ENCODE measurements around the gene TM4SF5.

The TM4SF5 gene, protein sequence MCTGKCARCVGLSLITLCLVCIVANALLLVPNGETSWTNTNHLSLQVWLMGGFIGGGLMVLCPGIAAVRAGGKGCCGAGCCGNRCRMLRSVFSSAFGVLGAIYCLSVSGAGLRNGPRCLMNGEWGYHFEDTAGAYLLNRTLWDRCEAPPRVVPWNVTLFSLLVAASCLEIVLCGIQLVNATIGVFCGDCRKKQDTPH

DNA sequence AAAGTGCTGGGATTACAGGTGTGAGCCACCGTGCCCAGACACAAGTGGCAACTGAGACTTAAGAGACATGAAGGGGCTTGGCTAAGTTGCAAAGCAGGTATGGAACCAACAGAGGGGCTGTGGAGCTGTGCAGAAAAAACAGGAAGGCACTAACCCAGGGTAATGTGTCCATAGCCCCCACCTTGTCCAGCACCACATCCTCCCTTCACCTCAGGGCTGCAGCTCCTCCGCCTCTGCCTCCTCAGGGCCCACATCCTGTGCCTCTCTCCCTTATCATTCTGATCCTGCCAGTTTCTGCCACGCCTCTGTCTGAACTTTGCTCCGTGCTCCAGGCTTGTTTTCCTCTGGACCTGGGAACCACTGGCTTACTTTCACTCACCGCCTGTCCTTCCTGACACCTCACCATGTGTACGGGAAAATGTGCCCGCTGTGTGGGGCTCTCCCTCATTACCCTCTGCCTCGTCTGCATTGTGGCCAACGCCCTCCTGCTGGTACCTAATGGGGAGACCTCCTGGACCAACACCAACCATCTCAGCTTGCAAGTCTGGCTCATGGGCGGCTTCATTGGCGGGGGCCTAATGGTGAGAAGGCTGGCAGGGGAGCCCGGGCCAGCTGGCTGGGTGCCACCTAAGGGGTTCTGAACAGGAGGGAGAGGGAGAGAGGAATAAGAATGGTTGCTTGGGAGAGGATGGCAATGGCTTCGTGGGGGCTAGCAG, at the start of gene TM4SF5:
TSS of gene TM4SF5 (plus strand) at position 368 of the 716 bp plus-strand sequence. CDS start at position 405, 37 bp downstream.
- TF ChIP-seq, protein P1, sequence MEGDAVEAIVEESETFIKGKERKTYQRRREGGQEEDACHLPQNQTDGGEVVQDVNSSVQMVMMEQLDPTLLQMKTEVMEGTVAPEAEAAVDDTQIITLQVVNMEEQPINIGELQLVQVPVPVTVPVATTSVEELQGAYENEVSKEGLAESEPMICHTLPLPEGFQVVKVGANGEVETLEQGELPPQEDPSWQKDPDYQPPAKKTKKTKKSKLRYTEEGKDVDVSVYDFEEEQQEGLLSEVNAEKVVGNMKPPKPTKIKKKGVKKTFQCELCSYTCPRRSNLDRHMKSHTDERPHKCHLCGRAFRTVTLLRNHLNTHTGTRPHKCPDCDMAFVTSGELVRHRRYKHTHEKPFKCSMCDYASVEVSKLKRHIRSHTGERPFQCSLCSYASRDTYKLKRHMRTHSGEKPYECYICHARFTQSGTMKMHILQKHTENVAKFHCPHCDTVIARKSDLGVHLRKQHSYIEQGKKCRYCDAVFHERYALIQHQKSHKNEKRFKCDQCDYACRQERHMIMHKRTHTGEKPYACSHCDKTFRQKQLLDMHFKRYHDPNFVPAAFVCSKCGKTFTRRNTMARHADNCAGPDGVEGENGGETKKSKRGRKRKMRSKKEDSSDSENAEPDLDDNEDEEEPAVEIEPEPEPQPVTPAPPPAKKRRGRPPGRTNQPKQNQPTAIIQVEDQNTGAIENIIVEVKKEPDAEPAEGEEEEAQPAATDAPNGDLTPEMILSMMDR (IDR thresholded peaks at IDR 0.05; ENCODE audit: low read depth, low read length, missing control alignments), result no peak
- H3K4me3 ChIP-seq (replicated peaks; ENCODE audit: low read depth, low read length), result no peak within 1 kb of the TSS
- DNase-seq (ENCODE audit: extremely low read depth, low read depth), result no peak

DNA sequence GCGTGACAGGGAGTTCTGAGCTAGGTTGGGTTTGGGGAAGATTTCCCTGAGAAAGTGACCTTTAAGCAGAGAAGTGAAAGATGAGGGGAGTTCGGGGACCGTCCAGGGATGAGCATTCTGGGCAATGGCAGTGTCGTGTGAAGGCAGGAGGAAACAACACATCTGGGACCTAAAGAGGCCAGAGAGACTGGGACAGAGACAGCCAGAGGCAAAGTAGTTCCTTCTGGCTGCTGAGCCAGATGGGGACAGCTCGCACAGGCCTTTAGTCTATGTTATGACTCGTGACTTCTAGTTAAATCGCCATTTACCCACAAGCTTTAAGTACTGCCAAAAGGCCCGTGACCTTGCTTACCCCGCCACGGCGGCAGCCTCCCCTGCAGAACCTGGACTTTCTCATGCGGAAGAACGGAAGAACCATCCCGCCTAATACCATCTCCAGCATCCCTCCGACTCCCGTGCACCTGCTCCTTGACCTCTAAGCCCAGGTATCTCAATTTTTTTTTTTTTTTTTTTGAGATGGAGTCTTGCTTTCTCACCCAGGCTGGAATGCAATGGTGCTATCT, 48.9 kb upstream of the TM4SF5 start:
- TF ChIP-seq, protein P1 (IDR thresholded peaks at IDR 0.05; ENCODE audit: low read depth, low read length, missing control alignments), result no peak
- DNase-seq (ENCODE audit: extremely low read depth, low read depth), result no peak
- H3K4me3 ChIP-seq (replicated peaks; ENCODE audit: low read depth, low read length), result no peak overlapping the region

DNA sequence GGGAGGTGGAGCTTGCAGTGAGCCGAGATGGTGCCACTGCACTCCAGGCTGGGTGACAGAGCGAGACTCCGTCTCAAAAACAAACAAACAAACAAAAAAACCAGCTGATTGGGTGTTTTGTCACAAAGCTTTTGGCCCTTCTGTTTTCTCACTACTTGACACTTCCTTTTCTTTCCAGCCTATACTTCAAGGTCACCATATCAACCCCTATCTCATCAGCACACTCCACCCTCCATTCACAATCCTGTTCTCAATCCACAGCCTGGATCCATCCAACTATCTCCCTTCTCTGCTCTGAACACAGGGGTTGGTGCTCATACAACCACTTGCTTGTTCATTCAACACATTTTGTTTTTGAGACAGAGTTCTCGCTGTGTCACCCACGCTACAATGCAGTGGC, 47.0 kb upstream of the TM4SF5 start:
- TF ChIP-seq, protein P1 (IDR thresholded peaks at IDR 0.05; ENCODE audit: low read depth, low read length, missing control alignments), result no peak
- no peak for DNase-seq (ENCODE audit: extremely low read depth, low read depth)
- no peak overlapping the region for H3K4me3 ChIP-seq (replicated peaks; ENCODE audit: low read depth, low read length)

DNA sequence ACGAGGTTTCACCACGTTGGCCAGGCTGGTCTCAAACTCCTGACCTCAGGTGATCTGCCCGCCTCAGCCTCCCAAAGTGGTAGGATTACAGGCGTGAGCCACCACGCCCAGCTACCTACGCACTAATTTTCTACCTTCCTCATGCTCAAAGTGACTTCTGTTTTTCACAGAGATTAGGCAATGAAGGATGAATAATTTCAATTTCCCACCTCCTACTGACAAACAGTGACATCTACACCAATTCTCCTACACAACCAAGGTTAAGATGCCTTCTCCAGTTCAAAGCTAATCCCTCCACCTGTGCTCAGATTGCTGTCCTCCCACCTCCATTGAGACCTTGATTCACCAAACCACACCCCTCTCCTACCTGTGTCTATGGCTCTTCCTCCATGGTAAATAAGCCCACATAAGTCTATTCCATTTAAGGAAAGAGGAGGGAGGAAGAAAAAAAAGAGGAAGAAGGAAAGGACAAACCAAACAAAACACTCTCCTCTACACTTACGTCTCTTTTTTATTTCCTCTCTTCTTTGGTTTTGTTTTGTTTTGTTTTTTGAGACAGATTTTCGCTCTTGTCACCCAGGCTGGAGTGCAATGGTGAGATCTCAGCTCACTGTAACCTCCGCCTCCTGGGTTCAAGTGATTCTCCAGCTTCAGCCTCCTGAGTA, 45.9 kb upstream of the TM4SF5 start:
- TF ChIP-seq, protein P1 (IDR thresholded peaks at IDR 0.05; ENCODE audit: low read depth, low read length, missing control alignments), result no peak
- H3K4me3 ChIP-seq (replicated peaks; ENCODE audit: low read depth, low read length), result no peak overlapping the region
- no peak for DNase-seq (ENCODE audit: extremely low read depth, low read depth)

DNA sequence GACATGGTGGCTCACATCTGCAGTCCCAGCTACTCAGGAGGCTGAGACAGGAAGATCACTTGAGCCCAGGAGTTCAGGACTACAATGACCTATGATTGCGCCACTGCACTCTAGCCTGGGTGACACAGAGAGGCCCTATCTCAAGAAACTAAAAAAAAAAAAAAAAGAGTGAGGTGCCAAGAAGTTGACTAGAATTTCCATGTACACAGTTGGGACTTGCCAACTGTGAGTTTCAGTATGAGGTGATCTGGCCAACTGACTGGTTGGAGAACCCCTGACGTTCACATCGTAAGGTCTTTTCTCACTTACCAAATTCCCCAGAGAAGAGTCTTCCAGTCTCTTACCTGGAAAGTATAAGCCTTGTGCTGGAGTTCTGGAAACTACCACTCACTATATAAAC, 43.6 kb upstream of the TM4SF5 start:
- H3K4me3 ChIP-seq (replicated peaks; ENCODE audit: low read depth, low read length), result no peak overlapping the region
- no peak for DNase-seq (ENCODE audit: extremely low read depth, low read depth)
- TF ChIP-seq, protein P1 (IDR thresholded peaks at IDR 0.05; ENCODE audit: low read depth, low read length, missing control alignments), result no peak

DNA sequence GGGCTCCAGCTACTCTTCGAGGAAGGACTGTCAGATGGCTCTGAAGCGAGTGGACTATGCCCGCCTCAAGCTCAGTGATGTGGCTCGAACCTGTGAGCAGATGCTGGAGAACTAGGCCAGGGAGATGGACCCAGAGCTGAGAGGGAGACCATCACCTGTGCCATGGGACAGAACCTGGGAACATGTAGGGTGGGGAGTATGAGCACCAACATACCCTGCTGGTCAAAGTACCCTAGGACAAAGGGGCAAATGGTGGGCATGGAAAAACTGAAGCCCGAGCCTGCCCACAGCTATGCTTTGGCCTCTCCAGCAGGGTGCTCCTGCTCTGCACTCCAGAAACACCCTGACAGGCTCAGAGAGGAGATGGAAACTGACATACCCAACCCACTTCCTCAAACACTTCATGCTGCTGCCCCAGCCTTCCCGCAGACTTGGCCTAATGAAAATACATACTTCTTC, 38.6 kb upstream of the TM4SF5 start:
- TF ChIP-seq, protein P1 (IDR thresholded peaks at IDR 0.05; ENCODE audit: low read depth, low read length, missing control alignments), result no peak
- no peak overlapping the region for H3K4me3 ChIP-seq (replicated peaks; ENCODE audit: low read depth, low read length)
- DNase-seq (ENCODE audit: extremely low read depth, low read depth), result no peak
